DND-41 (cell line): ENCODE measurements around the gene GPATCH2.

ENCODE experiments used
- CTCF ChIP-seq: IDR thresholded peaks from 2 replicates; pipeline ENCODE4 v1.5.1; 2012; ENCODE audit warnings: borderline replicate concordance, low read length, moderate library complexity, mild to moderate bottlenecking; ENCODE audit not compliant: poor library complexity, severe bottlenecking; ENCODE audit errors: extremely low read depth
- EZH2 ChIP-seq: IDR thresholded peaks from 3 replicates; pipeline ENCODE4 v1.6.1; 2012; ENCODE audit warnings: borderline replicate concordance, low read depth, mild to moderate bottlenecking, moderate library complexity, low read length, inconsistent platforms; ENCODE audit not compliant: severe bottlenecking

GRCh38 chr1:217453816-217454215 is 177.1 kb downstream of the GPATCH2 start:
- no peak for TF ChIP-seq CTCF
- TF ChIP-seq EZH2, result no peak
